Mammary epithelial cell (primary cell): Measurements from ENCODE around the gene SLC35B4.

Source experiments
- CTCF ChIP-seq, 2 donors: IDR thresholded peaks in 1 of 2; conservative IDR thresholded peaks in 1 of 2; 2 replicates each; pipeline ENCODE4 v1.5.1; 2011 to 2012; ENCODE audit warnings: inconsistent platforms in 2 of 2, low read length in 2 of 2, mild to moderate bottlenecking in 2 of 2, control low read depth in 1 of 2, low read depth in 1 of 2; ENCODE audit not compliant: insufficient read depth in 1 of 2; ENCODE audit errors: extremely low read depth in 1 of 2
- EZH2 ChIP-seq: IDR thresholded peaks from 2 replicates; pipeline ENCODE4 v1.6.1; 2012; ENCODE audit warnings: low read length, inconsistent platforms, borderline replicate concordance

- no peak for TF ChIP-seq EZH2
- no peak for TF ChIP-seq CTCF (conservative IDR thresholded peaks at IDR 0.05 in 1 of 2, IDR thresholded peaks at IDR 0.05 in 1 of 2; ENCODE audit: extremely low read depth in 1 of 2, insufficient read depth in 1 of 2, low read depth in 1 of 2, low read length in 2 of 2)
Measured at GRCh38 chr7:134357486-134357885, 40.8 kb upstream of the SLC35B4 start.
